ENCODE measurements around the gene DTHD1. TPM values are rescaled to one million over a fixed set of nuclear protein-coding genes. Genes with fewer than 3 reads are reported as not detected.

The DTHD1 gene
- total RNA-seq, 3 donors from 2014 or later = 0.12 to 0.55 (median 0.22) TPM

GRCh38 chr4:36251983-36252382 lies 29.4 kb upstream of the DTHD1 start:
- H3K4me3 ChIP-seq = no peak overlapping the region
- DNase-seq (no peak), ATAC-seq (no peak)
- intact Hi-C loops (cut with DNase I, micrococcal nuclease) = no loop called here
- no peaks in the 10 kb centered on the region for H3K4me1 ChIP-seq (ENCODE audit: low read depth)
- H3K36me3 ChIP-seq (ENCODE audit: low read depth) = no peaks in the 10 kb centered on the region
- no peak for TF ChIP-seq CTCF (IDR thresholded peaks at IDR 0.05)
- no peaks in the 10 kb centered on the region for H3K9me3 ChIP-seq

- TF ChIP-seq CTCF (IDR thresholded peaks at IDR 0.05) = no peak
Observed at GRCh38 chr4:36254371-36254770, 27.0 kb upstream of the DTHD1 start.

GRCh38 chr4:36255577-36255976 lies 25.8 kb upstream of the DTHD1 start:
- Histone ChIP-seq H3K9me3 (no peaks in the 10 kb centered on the region), H3K4me3 (no peak overlapping the region), H3K36me3 (ENCODE audit: low read depth) (no peaks in the 10 kb centered on the region), H3K4me1 (ENCODE audit: low read depth) (no peaks in the 10 kb centered on the region)
- intact Hi-C loops (cut with DNase I, micrococcal nuclease) = no loop called here
- DNase-seq (peak in 1 of 3 donors; percentile 30), ATAC-seq (peak; percentile 90)
- TF ChIP-seq CTCF (IDR thresholded peaks at IDR 0.05) = no peak

More at GRCh38 chr4:36254371-36254770, 27.0 kb upstream of the DTHD1 start:
- no peak for DNase-seq
- intact Hi-C loops (cut with DNase I, micrococcal nuclease) = no loop called here
- H3K36me3 ChIP-seq (ENCODE audit: low read depth) = no peaks in the 10 kb centered on the region
- H3K4me3 ChIP-seq = no peak overlapping the region
- no peaks in the 10 kb centered on the region for H3K9me3 ChIP-seq
- ATAC-seq = no peak
- H3K4me1 ChIP-seq (ENCODE audit: low read depth) = no peaks in the 10 kb centered on the region

GRCh38 chr4:36256398-36256891 lies 25.0 kb upstream of the DTHD1 start:
- DNase-seq (no peak), ATAC-seq (peak; percentile 69)
- no peaks in the 10 kb centered on the region for H3K36me3 ChIP-seq (ENCODE audit: low read depth)
- no peaks in the 10 kb centered on the region for H3K9me3 ChIP-seq
- H3K4me1 ChIP-seq (ENCODE audit: low read depth) = no peaks in the 10 kb centered on the region
- no peak overlapping the region for H3K4me3 ChIP-seq
- intact Hi-C loops (cut with DNase I, micrococcal nuclease) = no loop called here
- TF ChIP-seq CTCF (IDR thresholded peaks at IDR 0.05) = no peak

- Histone ChIP-seq H3K36me3 (ENCODE audit: low read depth) (no peaks in the 10 kb centered on the region), H3K4me1 (ENCODE audit: low read depth) (no peaks in the 10 kb centered on the region), H3K4me3 (no peak overlapping the region), H3K9me3 (no peaks in the 10 kb centered on the region)
- TF ChIP-seq CTCF (IDR thresholded peaks at IDR 0.05) = no peak
- intact Hi-C loops (cut with DNase I, micrococcal nuclease) = no loop called here
- DNase-seq (no peak), ATAC-seq (no peak)
Observed at GRCh38 chr4:36260731-36261130, 20.7 kb upstream of the DTHD1 start.

Measured in mucosa of descending colon (tissue), 3 donors.